HepG2 (cell line): ENCODE measurements around the gene WDHD1. TPM values are rescaled to one million over a fixed set of nuclear protein-coding genes. Genes with fewer than 3 reads are reported as not detected.

Source experiments
- ATAC-seq: fragments of 200-7000 bp; cut with Tn5 transposase; 3 replicates; pipeline ENCODE4 v1.9.1; 2020; ENCODE audit warnings: mild to moderate bottlenecking, moderate library complexity
- Bru-seq: library from RNA; stranded (reverse); fragments of 400-500 nt; gene quantifications from one replicate; lab custom pipeline; 2021; lab: Mats Ljungman, UMichigan
- BruChase-seq, 2 experiments: library from RNA; stranded (reverse); fragments of 400-500 nt; gene quantifications; one replicate each; lab custom pipeline; 2021; lab: Mats Ljungman, UMichigan
- BruUV-seq: library from RNA; stranded (reverse); fragments of 400-500 nt; replicated peaks from 2 replicates; lab custom pipeline; 2021; lab: Mats Ljungman, UMichigan
- CTCF ChIA-PET: fragments of 300-600 bp; formaldehyde crosslinking; extraction: SDS; loops from one replicate; lab custom pipeline; 2021; ENCODE audit warnings: low total read pairs, inconsistent platforms, low intra/inter-chr PET ratio; lab: Yijun Ruan, JAX
- POLR2A ChIA-PET: fragments of 350-600 bp; sonication (Branson Sonifier 250); formaldehyde crosslinking; loops from one replicate; lab custom pipeline; 2020; ENCODE audit warnings: antibody characterized with exemption, inconsistent platforms; lab: Yijun Ruan, JAX
- DNase-seq: peaks from one replicate; pipeline ENCODE4 v3.0.0-alpha.2; 2015; ENCODE audit warnings: low spot score
- FAIRE-seq: peaks from 3 replicates; lab custom pipeline; 2011; peaks lifted over from hg19 to GRCh38; lab: Jason Lieb, UNC
- H2AFZ ChIP-seq: one replicate; pipeline ENCODE4 v1.6.1; 2011; ENCODE audit warnings: low read length, inconsistent platforms
- H3K27ac ChIP-seq: fragments of 300-600 bp; 3 replicates; pipeline ENCODE4 v1.8.0; 2011; ENCODE audit warnings: mixed run types, mild to moderate bottlenecking, mixed read lengths, low read length, inconsistent platforms; ENCODE audit not compliant: insufficient read depth; ENCODE audit errors: extremely low read length
- H3K27me3 ChIP-seq, 2 experiments: fragments of 200-600 bp in 1 of 2; 2 replicates in 1 of 2; 3 replicates in 1 of 2; pipeline versions ENCODE4 v1.6.0 to v1.8.0; 2011; ENCODE audit warnings: low read length in 2 of 2, mild to moderate bottlenecking in 2 of 2, moderate library complexity in 2 of 2, inconsistent platforms in 1 of 2; ENCODE audit not compliant: insufficient read depth in 2 of 2, control insufficient read depth in 1 of 2
- H3K36me3 ChIP-seq, 2 experiments: fragments of 200-600 bp in 1 of 2; replicated peaks in 1 of 2; 2 replicates in 1 of 2; 3 replicates in 1 of 2; pipeline versions ENCODE4 v1.5.1 to v1.8.0; 2011; ENCODE audit warnings: low read length in 2 of 2, inconsistent platforms in 1 of 2; ENCODE audit not compliant: insufficient read depth in 2 of 2, control insufficient read depth in 1 of 2
- H3K4me1 ChIP-seq: 2 replicates; pipeline ENCODE4 v1.5.1; 2012; ENCODE audit warnings: low read length, inconsistent platforms; ENCODE audit not compliant: insufficient read depth
- H3K4me2 ChIP-seq: 2 replicates; pipeline ENCODE4 v1.6.0; 2011; ENCODE audit warnings: low read depth, low read length, inconsistent platforms
- H3K4me3 ChIP-seq, 3 experiments: fragments of 200-600 bp in 1 of 3; sonication (generic), shearing (Covaris generic) in 1 of 3; replicated peaks in 1 of 3; 2 replicates each; pipeline ENCODE4 v1.5.1; 2011 to 2016; ENCODE audit warnings: low read length in 3 of 3, inconsistent platforms in 2 of 3, low read depth in 2 of 3, mild to moderate bottlenecking in 2 of 3, control low read depth in 1 of 3, mixed read lengths in 1 of 3; ENCODE audit not compliant: insufficient read depth in 1 of 3
- H3K79me2 ChIP-seq: one replicate; pipeline ENCODE4 v1.6.1; 2011; ENCODE audit warnings: low read length, inconsistent platforms; ENCODE audit not compliant: insufficient read depth
- H3K9ac ChIP-seq: 2 replicates; pipeline ENCODE4 v1.6.0; 2011; ENCODE audit warnings: mild to moderate bottlenecking, low read depth, low read length, inconsistent platforms; ENCODE audit not compliant: insufficient read depth
- H3K9me3 ChIP-seq: 2 replicates; pipeline ENCODE4 v1.5.1; 2012; ENCODE audit warnings: mild to moderate bottlenecking, low read length
- H4K20me1 ChIP-seq: 2 replicates; pipeline ENCODE4 v1.6.0; 2011; ENCODE audit warnings: inconsistent platforms, mild to moderate bottlenecking, low read length, moderate library complexity; ENCODE audit not compliant: insufficient read depth
- FOXO4 ChIP-seq: sonication (generic); formaldehyde crosslinking; conservative IDR thresholded peaks from 2 replicates; pipeline ENCODE4 v1.8.1; 2023; ENCODE audit warnings: missing genetic modification reagents
- GABPA ChIP-seq, 2 experiments: IDR thresholded peaks; 2 replicates each; pipeline ENCODE4 v1.6.1; 2011 to 2016; ENCODE audit warnings: low read depth in 2 of 2, low read length in 1 of 2, missing biosample characterization in 1 of 2, missing genetic modification characterization in 1 of 2
- KDM6A ChIP-seq: IDR thresholded peaks from 2 replicates; pipeline ENCODE4 v1.6.1; 2016; ENCODE audit warnings: low read depth
- LBX2 ChIP-seq: sonication (generic); formaldehyde crosslinking; IDR thresholded peaks from 2 replicates; pipeline ENCODE4 v1.5.0; 2020; ENCODE audit warnings: missing genetic modification reagents, mild to moderate bottlenecking, borderline replicate concordance
- MAZ ChIP-seq, 2 experiments: sonication (generic) in 1 of 2; formaldehyde crosslinking in 1 of 2; IDR thresholded peaks; 2 replicates each; pipeline versions ENCODE4 v1.5.0 to v1.6.1; 2012 to 2020; ENCODE audit warnings: low read depth in 2 of 2, mild to moderate bottlenecking in 2 of 2, borderline replicate concordance in 1 of 2, improper control_type of control experiment in 1 of 2, low read length in 1 of 2, missing genetic modification reagents in 1 of 2, moderate library complexity in 1 of 2
- RARA ChIP-seq: IDR thresholded peaks from 2 replicates; pipeline ENCODE4 v1.6.1; 2016; ENCODE audit warnings: missing genetic modification reagents, missing compliant biosample characterization
- TFE3 ChIP-seq: IDR thresholded peaks from 2 replicates; pipeline ENCODE4 v1.6.1; 2016
- ZBTB46 ChIP-seq: sonication (generic); formaldehyde crosslinking; IDR thresholded peaks from 2 replicates; pipeline ENCODE4 v1.4.0; 2020; ENCODE audit warnings: mild to moderate bottlenecking, missing genetic modification reagents, borderline replicate concordance
- ZNF563 ChIP-seq: sonication (generic); formaldehyde crosslinking; IDR thresholded peaks from 2 replicates; pipeline ENCODE4 v1.8.0; 2022; ENCODE audit warnings: mild to moderate bottlenecking, moderate library complexity, missing genetic modification reagents
- ZNF781 ChIP-seq: sonication (generic); formaldehyde crosslinking; IDR thresholded peaks from 2 replicates; pipeline ENCODE4 v1.5.1; 2020; ENCODE audit warnings: borderline replicate concordance, mild to moderate bottlenecking, missing genetic modification reagents; ENCODE audit errors: not compliant biosample characterization
- WGBS: methylation state at CpG from one replicate; pipeline ENCODE4 v1.1.6; 2017; ENCODE audit warnings: low lambda C conversion rate; 5-methylcytosine and 5-hydroxymethylcytosine counted together
- in situ Hi-C: cut with HindIII; loops from 2 replicates; pipeline ENCODE4 v1.10.0; 2017; ENCODE audit warnings: low pct_unique_long_range_greater_than_20kb; ENCODE audit not compliant: extremely low pct_ligation_motif_present
- intact Hi-C: fragments of 100-400 bp; cut with micrococcal nuclease; formaldehyde crosslinking; loops from one replicate; pipeline ENCODE4 v1.10.0; 2022; ENCODE audit not compliant: unreplicated experiment
- long read RNA-seq, 2 experiments: library from RNA in 1 of 2; library from polyadenylated mRNA in 1 of 2; stranded (forward) in 1 of 2; unstranded in 1 of 2; transcript quantifications; one replicate each; pipeline ENCODE4 v2.0.0, GENCODE V29; 2019 to 2022
- polyA minus RNA-seq, 3 experiments: library from RNA; depleted of rRNA, polyadenylated mRNA; stranded (reverse); fragments of >200 nt; gene quantifications; 2 replicates each; pipeline ENCODE4 v1.2.3, GENCODE V29; 2011; ENCODE audit warnings: low replicate concordance in 1 of 3
- polyA plus RNA-seq, 8 experiments: library from polyadenylated mRNA; depleted of rRNA in 3 of 8; stranded (reverse) in 7 of 8; unstranded in 1 of 8; fragments of >200 nt; fragmentation: Illumina TruSeq in 4 of 8; extraction: Trizol in 4 of 8; gene quantifications; 2 replicates each; pipeline versions ENCODE4 v1.2.1 to v1.2.3, GENCODE V29; 2011 to 2016; ENCODE audit warnings: low read depth in 4 of 8, missing spikeins in 1 of 8, mixed read lengths in 1 of 8; ENCODE audit not compliant: insufficient read depth in 1 of 8
- total RNA-seq, 5 experiments: library from RNA; depleted of rRNA; stranded (reverse); fragments of >200 nt; fragmentation: Illumina TruSeq; extraction: Trizol; gene quantifications; 2 replicates each; pipeline ENCODE4 v1.2.3, GENCODE V29; 2016; ENCODE audit warnings: low read depth in 1 of 5

WDHD1 gene
- total RNA-seq (2016; rRNA removed; fragmentation: Illumina TruSeq; extraction: Trizol) (27.5 and 44.4 TPM in 2 replicates), polyA plus RNA-seq (2011; rRNA removed) (3.5 and 5.5 TPM in 2 replicates), polyA minus RNA-seq (2011; rRNA and poly(A)+ RNA removed; ENCODE audit: low replicate concordance) (5.1 and 22.5 TPM in 2 replicates), Bru-seq, nascent RNA (percentile 51 among the genes with signal in this experiment), BruChase-seq, experiment 1, labeled RNA remaining after a 6-hour chase (percentile 56 among the genes with signal in this experiment), BruChase-seq, experiment 2, labeled RNA remaining after a 2-hour chase (percentile 56 among the genes with signal in this experiment)
- total RNA-seq (2016; cell fraction: cytosol; rRNA removed; fragmentation: Illumina TruSeq; extraction: Trizol; ENCODE audit: low read depth), result 13.2 and 14.2 TPM in 2 replicates
- 26.7 and 45.5 TPM in 2 replicates for total RNA-seq (2016; cell fraction: insoluble cytoplasmic fraction; rRNA removed; fragmentation: Illumina TruSeq; extraction: Trizol)
- total RNA-seq (2016; cell fraction: membrane; rRNA removed; fragmentation: Illumina TruSeq; extraction: Trizol), result 11.1 and 13.8 TPM in 2 replicates
- total RNA-seq (2016; cell fraction: nucleus; rRNA removed; fragmentation: Illumina TruSeq; extraction: Trizol), result 20.9 and 22.6 TPM in 2 replicates
- 1.9 and 2.3 TPM in 2 replicates for polyA plus RNA-seq (2011; cell fraction: cytosol; rRNA removed)
- polyA plus RNA-seq (2011; cell fraction: nucleus; rRNA removed), result 1.5 and 2.1 TPM in 2 replicates
- 3.3 and 7.6 TPM in 2 replicates for polyA plus RNA-seq (2012)
- 0.62 and 1.4 TPM in 2 replicates for polyA plus RNA-seq (2016; cell fraction: cytosol; fragmentation: Illumina TruSeq; extraction: Trizol; ENCODE audit: low read depth)
- 21.3 and 25.4 TPM in 2 replicates for polyA plus RNA-seq (2016; cell fraction: insoluble cytoplasmic fraction; fragmentation: Illumina TruSeq; extraction: Trizol; ENCODE audit: low read depth)
- 1.4 and 2.0 TPM in 2 replicates for polyA plus RNA-seq (2016; cell fraction: membrane; fragmentation: Illumina TruSeq; extraction: Trizol; ENCODE audit: low read depth)
- 19.0 and 20.0 TPM in 2 replicates for polyA plus RNA-seq (2016; cell fraction: nucleus; fragmentation: Illumina TruSeq; extraction: Trizol; ENCODE audit: insufficient read depth, low read depth)
- polyA minus RNA-seq (2011; cell fraction: cytosol; rRNA and poly(A)+ RNA removed), result 5.7 and 7.9 TPM in 2 replicates
- 9.8 and 11.6 TPM in 2 replicates for polyA minus RNA-seq (2011; cell fraction: nucleus; rRNA and poly(A)+ RNA removed)
- long read RNA-seq, experiment 1, full-length matches to known transcripts, result 3 of 10 reads
- long read RNA-seq, experiment 1, partial matches to known transcripts, result 6 of 10 reads
- long read RNA-seq, experiment 1, other reads (novel, unspliced or antisense), result 1 of 10 reads
- long read RNA-seq, experiment 2, full-length matches to known transcripts, result 4 of 9 reads
- long read RNA-seq, experiment 2, partial matches to known transcripts, result 1 of 9 reads
- long read RNA-seq, experiment 2, other reads (novel, unspliced or antisense), result 4 of 9 reads

- 0% methylated on average over 26 of the region's 56 CpGs for WGBS
- BruUV-seq, result no TSS peak
- ChIA-PET POLR2A (interaction anchor here (0.7 to 4.1 kb wide), 8 partner anchors 11 to 76 kb away, joined by 3 to 47 read pairs (median 4); partner anchors contain the start of gene MAPK1IP1L), CTCF (no interaction called here)
- Histone ChIP-seq H4K20me1 (no peaks in the 10 kb centered on the region), H3K9ac (peak within 1 kb of the TSS; percentile 85), H3K27me3 (no peaks in the 10 kb centered on the region; a peak in 1 of 5 replicates), H2AFZ (peak within 1 kb of the TSS; percentile 67), H3K4me3 (peak within 1 kb of the TSS; percentile 66 to 96 (median 86)), H3K4me2 (peak within 1 kb of the TSS; percentile 89), H3K9me3 (no peaks in the 10 kb centered on the region), H3K27ac (peak within 1 kb of the TSS; percentile 73), H3K4me1 (peaks cover 55% of the 10 kb centered on the region), H3K36me3 (no peaks in the 10 kb centered on the region), H3K79me2 (peaks cover 64% of the 10 kb centered on the region)
- DNase-seq (peak; percentile 89), FAIRE-seq (peak; percentile 43), ATAC-seq (peak; percentile 97)
- intact Hi-C loops (no loop called here), in situ Hi-C loops (no loop called here)
- TF ChIP-seq ZBTB46, result no peak
- TF ChIP-seq GABPA (IDR thresholded peaks at IDR 0.05; ENCODE audit: low read depth, low read length), result peak; percentile 55
- peak; percentile 79 for TF ChIP-seq GABPA (CRISPR knock-in tag; IDR thresholded peaks at IDR 0.05; ENCODE audit: low read depth)
- TF ChIP-seq ZNF781 (CRISPR knock-in tag), result no peak
- no peak for TF ChIP-seq KDM6A (CRISPR knock-in tag)
- no peak; the same call in 1 of the 2 replicates for TF ChIP-seq TFE3 (CRISPR knock-in tag)
- TF ChIP-seq ZNF563 (CRISPR knock-in tag), result peak; percentile 65; the same call in 1 of the 2 replicates
- peak; percentile 60; the same call in 1 of the 2 replicates for TF ChIP-seq LBX2 (CRISPR knock-in tag)
- no peak for TF ChIP-seq MAZ (IDR thresholded peaks at IDR 0.05; ENCODE audit: borderline replicate concordance, low read depth, low read length)
- TF ChIP-seq MAZ (CRISPR knock-in tag; IDR thresholded peaks at IDR 0.05; ENCODE audit: low read depth), result peak; percentile 75
- peak; percentile 46; the same call in 1 of the 2 replicates for TF ChIP-seq RARA (CRISPR knock-in tag)
- TF ChIP-seq FOXO4, result no peak
Measured at GRCh38 chr14:55026793-55027561, at the start of gene WDHD1, which contains the start of gene SOCS4. TSS of gene WDHD1 (minus strand) at chr14:55027099. CDS start at chr14:55026787, 312 bp downstream. TSS of gene SOCS4 (plus strand) at chr14:55027236. CDS start at chr14:55043042, 15,806 bp downstream.
